8988T (cell line): ENCODE measurements around the gene SLC22A3.
"Not testable (repeated sequence)": the region's sequence is repeated elsewhere in the genome, so short reads cannot be mapped to it uniquely, and the experiment has no call there.

Experiments used
- DNase-seq: peaks from one replicate; pipeline ENCODE4 v3.0.0; 2011

The SLC22A3 gene

DNA sequence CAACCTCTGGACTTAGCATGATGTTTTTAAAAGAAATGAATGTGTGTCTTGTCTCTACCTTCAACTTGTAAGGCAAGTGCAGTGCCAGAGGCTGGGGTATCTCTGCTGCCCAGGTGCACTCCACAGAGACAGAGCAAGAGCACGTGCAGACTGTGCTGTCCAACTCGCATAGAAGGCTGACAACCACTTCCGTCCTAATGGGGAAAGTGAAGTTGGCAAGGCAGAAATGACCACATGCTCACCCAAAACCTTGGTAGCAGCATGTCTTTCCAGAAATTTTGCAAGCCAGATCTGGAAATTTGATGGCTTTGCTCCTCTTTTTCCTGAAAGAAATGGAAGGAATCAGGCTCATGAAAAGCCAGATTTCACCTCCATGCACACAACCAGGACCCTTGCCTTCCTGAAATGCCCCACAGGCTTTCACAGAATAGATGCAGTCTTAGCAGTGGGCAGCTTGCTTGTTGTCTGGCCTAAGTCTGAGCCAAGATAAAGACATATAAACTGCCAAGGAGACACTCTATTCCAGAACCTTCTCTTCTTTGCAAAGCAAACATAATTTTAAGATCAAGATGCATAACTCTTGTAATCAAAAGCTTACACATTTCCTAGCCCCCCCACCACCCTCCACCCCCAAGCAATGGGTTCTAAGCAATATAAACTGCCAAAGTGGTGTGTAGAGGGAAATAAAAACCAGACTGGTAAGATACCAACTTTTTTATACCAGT lies 26.8 kb downstream of the SLC22A3 start:
- DNase-seq = no peak

DNA sequence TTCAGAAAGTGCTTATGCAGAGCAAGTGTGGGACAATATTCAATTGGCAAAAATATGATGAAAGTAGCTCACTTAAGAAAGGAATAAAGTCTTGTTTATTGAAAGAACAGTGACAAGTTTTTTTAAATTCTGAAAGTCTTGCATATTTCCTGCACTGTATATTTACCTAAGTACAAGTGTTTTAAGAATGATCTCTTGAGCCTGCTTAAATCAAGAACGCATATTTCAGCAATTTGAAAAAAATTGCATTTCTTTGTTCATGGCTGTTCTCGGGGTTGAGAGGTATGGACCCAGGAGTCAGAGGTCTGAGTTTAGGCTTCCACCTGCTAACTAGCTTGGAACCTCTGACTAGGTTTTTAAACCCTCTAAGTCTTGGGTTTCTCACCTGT lies 27.4 kb downstream of the SLC22A3 start:
- no peak for DNase-seq

DNA sequence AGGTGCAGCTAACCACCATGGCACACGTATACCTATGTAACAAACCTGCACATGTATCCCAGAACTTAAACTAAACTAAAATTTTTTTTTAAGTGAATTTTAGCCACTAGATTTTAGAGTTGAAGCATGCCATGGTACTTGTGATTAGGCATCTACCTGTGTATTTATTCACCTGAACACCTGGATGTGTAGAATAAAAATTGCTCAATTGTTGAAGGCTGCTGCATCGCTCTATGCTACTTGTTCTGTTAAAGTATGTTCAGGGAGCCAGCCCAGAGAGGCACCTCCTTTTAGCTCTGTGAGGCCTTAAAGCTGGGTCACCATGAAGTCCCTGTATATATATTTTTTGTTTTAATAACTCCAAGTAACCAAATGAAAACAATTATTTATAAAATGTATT lies 28.3 kb downstream of the SLC22A3 start:
- DNase-seq = no peak

DNA sequence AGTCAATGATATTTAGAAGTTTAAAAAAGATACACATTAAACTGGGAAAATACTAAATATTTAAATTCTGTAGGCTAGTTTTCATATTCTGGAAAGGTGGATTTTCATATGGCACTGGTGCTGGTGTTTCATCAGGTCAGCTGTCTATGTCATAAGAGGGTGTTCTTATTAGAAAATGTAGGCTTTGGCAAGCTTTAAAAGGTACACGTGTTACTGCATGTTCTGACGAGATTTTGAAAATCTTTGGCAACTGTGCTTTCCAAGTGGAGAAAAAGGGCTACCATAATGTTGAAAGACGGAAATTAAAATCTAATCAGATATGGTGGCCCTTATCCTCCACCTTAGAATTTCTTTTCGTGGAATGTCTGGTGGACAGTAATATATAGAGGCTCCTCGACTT lies 30.0 kb downstream of the SLC22A3 start:
- DNase-seq = no peak

DNA sequence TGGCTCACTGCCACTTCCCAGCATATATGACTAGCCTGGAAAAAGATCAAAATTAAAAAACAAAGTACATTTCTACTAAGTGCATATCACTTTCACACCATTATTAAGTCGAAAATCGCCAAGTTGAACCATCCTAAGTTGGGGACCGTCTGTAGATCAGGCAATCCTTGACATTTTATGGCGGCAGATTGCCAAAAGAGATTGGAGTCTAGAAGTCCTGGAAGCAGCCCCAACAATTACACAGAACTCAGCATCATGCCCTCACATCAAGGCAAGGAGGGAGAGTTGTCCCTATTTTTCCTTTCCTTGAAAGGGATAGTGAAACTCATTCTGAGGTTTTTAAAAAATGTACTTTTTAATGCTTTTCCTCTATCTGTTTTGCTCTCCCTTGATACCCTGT lies 30.7 kb downstream of the SLC22A3 start:
- no peak for DNase-seq

DNA sequence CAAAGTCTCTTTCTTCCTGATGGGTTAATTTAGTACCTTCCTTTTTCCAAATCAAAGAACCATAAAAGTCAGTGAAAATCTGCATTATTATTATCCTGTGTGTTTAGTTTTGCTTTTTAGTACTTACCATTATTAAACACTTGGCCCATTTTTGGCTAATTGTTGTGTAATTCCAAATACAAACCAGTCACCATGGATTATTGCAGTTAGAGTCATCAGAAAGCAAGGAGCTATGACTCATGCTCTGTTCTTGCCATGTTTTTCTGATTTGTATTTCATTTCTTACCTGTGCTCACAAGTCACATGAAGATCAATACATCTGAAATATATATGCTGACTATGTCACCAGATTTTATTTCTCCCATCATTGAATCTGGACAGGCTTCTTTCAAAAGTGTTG lies 31.3 kb downstream of the SLC22A3 start:
- DNase-seq = no peak

DNA sequence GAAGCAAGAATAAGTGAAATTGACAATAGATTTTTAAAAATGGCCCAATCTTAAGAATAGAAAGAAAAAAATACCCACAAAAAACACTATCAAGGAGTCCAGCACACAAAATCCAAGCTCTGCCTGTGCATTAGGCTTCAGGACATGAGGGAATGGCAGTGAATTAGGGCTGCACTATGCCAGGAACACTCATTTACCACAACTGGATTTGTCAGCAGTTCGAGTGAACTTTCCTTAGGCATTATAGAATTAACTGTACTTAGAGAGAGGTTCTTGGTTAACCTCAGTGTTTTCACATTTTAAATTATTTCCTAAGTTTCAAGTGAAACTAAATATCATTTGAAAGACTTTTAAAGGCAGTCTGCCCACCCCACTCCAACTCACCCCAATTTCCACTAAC lies 34.8 kb downstream of the SLC22A3 start:
- DNase-seq = no peak

DNA sequence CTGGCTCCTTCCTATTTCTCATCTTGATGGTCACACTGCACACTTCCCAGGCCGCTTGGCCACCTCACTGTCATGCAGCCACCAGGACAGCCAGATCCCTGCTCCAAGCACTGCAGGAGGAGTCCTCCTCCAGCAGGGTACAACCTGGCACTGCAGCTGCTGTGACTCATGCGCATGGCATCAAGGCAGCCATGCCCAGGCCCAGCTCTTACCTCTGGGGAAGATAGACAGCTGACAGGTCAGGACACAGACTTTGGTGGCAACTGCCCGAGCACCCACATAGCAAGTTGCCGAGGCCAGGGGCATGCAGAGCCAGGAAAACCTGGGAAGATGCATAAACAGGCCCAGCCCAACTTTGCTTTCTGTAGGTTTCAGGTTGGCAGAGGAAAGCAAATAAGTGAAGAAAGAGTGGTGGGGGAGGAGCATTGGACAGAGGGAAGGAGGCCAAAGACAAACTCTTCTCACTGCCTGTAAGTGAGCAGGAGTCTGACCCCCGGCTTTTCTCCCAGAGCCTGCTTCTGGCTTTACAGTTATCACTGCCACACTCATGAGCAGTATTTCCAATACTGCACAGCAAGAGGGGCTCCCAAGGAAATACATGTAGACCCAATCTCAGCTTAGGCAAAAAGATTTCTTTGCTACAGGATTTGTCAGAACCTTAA lies 38.8 kb downstream of the SLC22A3 start:
- DNase-seq = peak; percentile 50

DNA sequence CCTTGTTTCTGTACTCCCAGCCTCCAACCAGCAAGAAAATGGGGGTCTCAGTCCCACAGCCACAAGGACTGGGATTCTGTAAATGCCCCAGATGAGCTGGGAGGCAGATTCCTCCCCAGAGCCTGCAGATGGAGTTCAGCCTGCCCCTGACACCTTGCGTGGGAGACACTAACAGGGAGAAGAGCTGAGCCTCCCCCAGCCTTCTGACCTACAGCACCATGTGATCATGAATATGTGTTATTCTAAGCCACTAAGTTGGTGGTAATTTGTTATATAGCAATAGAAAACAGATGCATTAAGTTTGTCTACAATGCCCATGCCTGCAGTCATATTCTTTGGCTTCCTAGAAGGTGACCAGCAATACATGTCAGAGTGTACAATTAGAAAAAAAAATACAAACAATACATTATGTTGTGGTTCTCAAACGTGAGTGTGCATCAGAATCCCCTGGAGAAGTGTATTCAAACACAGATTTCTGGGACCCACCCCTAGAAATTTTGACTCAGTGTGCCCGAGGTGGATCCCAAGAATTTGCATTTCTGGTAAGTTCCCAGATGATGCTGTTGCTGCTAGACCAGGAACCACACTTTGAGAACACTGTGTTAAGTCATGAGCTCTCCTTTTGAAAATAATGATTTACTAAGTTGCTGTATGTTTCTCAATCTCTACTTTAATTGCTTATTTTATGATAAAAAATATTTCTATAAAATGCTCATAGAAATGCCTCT lies 39.9 kb downstream of the SLC22A3 start:
- no peak for DNase-seq

DNA sequence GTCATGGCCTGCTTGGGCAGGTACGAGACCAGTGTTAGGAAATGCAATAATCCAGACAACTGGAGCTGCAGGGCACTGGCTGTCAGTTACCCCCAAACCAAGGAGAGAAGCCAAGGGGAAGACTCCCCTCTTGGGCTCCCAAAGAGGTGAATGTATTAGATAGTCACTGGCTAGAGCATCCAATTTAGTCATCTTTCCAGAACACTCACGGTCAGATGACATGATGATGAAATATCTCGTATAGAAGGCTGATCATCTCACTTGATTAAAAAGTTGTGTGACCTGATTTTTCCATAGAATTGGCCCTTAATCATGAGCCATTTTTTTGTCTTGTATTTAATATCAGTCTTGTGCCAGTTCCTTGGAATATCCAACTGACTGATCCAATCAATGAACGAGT lies 40.7 kb downstream of the SLC22A3 start:
- DNase-seq = no peak

DNA sequence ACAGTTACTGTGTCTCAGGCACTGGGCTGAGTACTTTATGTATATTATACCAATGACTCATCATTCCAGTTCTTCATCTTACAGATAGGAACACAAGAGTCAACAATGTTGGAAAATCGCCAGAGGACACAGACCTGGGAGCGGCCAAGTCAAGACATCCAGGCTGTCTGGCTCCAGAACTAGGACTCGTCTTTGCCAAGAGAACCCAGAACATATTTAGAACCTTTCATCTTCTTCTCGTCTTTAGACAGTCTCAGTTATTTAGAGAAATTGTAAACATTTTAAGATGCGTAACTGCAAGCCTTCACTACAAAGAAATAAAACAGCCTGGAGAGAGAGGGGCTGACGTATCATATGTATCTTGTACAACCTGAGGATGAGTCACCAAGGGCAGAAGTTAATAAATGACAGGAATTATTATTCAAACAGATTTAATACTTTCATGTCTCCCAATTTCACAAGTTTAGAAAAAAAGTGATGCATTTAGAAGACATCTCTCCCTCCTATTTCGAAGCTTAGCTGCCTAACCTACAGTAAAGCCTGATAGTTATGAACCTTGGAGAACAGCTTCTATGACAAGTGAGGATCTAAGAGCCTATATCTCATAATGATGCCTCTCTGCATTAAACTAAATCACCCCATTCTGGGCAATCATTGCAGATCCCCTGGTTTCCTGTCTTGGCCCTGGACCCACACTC lies 43.4 kb downstream of the SLC22A3 start:
- no peak for DNase-seq

DNA sequence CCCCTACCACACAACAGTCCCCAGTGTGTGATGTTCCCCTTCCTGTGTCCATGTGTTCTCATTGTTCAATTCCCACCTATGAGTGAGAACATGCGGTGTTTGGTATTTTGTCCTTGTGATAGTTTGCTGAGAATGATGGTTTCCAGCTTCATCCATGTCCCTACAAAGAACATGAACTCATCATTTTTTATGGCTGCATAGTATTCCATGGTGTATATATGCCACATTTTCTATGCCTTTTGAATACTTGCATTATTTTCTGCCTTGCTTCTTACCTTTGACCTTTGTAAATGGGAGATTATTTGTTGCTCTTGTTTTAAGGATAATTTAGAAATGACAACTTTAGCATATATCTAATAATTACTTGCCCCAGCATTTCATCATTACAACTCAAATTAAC lies 45.3 kb downstream of the SLC22A3 start:
- not testable (repeated sequence) for DNase-seq

DNA sequence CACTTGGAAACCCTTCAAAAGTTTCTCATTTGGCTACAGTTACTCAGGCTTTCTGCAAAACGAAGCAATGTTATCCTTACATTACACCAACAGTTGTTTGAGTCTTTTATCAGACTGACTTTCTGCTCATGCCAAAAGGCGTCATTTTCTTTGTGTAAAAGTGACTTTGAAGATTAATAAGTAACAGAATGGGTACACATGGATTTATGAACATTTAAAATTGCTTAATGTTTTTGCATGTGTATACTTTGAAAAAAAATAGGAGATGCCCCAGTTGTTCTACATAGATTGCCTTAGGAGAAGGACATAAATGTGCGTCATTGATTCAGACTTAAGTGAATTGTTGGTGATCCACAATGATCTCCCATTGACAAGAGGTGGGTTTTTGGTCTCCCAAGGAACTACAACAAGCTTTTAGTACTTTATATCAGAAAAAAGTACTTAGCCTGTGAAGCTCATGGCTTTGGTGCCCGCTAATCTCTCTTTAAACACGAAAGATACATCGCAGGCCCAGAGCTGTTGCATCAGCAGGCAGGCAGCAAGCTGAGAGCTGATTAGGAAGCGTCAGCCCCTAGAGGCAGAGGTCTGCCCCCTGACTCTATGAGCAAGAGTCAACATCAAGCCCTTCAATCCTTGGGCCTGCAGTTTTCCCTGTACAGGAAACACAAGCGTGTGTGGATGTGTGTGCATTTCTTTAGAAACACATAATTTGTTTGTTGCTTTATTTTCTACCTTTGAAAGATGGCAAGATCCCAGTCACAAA lies 45.9 kb downstream of the SLC22A3 start:
- no peak for DNase-seq

DNA sequence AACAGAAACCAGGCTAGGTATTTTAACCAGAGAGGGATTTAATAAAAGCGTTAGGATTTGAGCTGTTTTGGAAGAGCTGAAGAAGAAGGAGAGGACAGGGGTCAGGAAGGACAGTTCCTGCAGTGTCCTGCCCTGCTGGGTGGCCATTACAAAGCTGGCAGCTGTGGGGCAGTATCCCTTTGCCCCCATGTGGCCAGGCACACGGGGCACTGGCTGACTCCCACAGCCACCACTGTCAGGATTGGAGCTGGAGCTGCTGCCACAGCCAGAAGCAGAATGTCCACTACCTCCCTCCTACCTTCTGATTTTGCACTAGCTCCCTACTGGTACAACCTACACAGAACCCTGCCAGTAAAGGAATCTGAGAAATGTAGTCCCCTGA lies 46.5 kb downstream of the SLC22A3 start:
- no peak for DNase-seq

DNA sequence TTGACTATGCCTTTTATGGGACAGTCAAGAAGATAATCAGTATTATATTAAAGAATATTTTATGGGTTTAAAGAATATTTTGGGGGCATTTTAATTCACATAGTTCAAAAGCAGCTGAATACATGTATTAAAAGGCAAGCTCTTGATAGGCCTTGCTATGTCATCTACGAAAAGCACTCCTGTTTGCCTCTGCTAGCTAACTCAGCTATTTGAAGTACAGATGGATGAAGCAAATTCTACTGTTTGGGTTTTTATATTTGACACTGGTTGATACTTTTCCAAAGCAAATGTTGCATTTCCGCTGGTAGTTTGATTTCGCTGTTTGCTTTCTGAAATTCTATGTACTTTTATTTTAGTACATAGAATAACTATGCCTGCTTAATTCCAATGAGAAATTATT lies 47.0 kb downstream of the SLC22A3 start:
- no peak for DNase-seq

DNA sequence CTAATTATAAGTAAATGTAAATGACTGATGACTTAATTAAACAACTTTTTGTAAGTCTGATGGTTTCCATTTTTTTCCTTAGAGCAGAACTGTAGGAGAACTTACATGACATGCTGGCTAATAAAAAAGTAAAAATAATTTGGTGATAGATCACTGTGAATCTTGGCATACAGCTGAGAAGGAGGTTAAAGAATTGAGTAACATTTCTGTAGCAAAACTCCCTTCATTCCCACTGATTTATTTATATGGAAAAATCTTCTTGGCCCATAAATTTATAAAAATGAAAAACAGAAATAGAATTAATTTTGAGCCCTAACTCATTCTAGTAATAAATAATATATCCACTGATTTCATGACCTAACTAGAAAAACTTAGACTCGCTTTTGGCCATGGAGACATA lies 48.1 kb downstream of the SLC22A3 start:
- DNase-seq = no peak

DNA sequence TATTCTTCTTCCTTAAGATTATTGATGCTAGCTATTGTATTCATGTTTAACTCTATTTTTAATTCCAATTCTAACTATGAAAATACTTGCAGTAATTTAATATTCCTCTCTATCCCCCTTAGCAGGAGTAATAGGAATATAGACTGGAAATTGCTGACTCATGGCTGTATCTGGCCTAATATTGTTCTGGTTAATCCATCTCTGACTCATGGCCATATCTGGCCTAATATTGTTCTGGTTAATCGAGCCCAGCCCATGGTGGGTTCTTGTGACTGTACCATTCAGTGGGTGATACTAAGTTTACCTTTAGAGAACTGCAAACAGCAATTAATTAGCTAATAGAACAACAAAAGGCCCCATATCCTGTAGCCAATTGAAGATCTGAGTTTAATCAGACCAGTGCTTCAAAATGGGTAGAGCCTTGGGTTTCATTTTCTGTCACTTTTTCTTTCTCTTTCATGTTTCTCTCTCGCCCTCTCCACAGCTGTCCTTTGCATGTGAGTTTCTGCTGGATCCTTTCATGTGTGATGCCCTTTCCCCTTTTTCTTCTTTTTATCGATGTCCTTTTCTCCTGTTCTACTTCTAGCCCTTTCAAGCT lies 50.6 kb downstream of the SLC22A3 start:
- DNase-seq = no peak

DNA sequence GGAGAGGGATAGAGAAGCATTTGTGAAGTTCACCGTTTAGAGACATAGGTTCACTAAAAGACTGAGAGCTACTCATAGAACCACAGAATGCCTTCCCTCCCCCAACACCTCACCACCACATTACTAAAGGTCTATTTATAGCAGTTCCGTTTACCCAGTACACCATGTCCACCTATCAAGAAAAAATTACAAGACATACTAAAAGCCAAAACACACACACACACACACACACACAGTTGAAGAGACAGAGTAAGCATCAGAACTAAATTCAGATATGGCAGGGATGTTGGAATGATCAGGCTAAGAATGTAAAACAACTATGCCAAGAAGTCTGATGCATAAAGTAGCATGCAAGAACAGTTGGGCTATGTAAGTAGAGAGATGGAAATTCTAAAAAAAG lies 52.3 kb downstream of the SLC22A3 start:
- no peak for DNase-seq

DNA sequence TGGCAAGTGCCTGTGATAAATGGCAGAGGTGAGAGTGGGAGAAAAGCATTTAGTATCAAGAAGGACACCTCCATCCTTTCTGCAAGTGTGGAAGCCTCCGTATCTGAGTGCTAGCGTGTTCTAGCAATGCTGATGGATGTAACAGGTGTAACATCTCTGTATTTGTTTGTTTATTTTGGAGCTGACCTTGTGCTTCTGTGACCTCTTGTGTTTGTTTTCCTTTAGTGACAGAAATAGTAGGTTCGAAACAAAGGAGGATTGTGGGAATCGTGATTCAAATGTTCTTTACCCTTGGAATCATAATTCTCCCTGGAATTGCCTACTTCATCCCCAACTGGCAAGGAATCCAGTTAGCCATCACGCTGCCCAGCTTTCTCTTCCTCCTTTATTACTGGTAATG lies 60.4 kb downstream of the SLC22A3 start:
- DNase-seq = no peak

DNA sequence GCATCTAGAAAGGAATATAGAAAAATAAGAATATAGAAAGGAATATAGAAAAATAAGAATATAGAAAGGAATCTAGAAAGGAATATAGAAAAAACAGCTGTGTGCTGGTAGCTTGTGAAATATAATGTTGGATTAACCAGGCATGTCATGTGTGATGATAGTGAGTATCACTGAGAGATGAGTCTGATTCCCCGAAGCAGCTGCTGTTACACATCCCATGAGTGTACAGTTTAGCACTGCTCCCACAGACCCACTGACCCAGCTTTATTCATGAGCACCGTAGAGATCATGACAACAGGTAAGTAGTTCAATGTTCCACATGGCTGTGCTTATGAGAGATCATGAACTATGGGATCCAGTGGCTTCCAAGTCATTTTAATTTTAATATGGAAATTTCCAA lies 64.8 kb downstream of the SLC22A3 start:
- DNase-seq = no peak

DNA sequence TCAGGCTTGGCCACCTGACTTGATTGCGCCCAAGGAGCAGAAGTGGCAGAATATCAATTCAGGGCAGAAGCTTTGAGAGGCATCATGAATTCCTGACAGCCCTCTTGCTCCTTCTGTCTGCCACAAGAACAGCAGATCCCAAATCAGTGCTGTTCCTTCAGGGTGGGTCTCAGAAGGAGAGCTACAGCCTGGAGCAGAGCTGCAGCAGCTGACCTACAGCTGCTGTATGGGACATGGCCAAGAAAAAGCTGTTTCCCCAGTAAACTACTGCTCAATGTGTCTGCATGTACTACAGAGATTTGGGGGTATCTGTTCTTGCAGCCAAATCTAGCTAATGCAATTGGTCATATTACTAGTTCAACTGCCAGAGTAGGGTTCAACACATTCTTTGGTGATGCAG lies 69.0 kb downstream of the SLC22A3 start:
- no peak for DNase-seq

DNA sequence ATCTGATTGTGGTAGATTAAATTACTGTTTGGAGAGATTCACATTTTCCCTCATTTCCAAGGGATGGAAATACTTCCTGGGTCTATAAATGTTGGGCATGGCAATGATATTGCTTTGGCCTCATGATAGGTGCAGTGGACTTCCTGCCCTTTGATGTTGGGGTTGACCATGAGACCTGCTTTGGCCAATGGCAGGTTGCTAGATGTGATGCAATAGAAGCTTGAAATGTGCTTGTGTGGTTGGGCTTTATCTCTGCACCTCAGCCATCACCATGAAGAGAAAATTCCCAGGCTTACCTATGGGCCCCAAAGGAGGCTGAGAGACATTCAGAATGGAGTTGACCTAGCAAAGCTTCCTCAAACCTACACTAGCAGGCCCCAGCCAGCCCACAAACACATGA lies 69.4 kb downstream of the SLC22A3 start:
- no peak for DNase-seq

DNA sequence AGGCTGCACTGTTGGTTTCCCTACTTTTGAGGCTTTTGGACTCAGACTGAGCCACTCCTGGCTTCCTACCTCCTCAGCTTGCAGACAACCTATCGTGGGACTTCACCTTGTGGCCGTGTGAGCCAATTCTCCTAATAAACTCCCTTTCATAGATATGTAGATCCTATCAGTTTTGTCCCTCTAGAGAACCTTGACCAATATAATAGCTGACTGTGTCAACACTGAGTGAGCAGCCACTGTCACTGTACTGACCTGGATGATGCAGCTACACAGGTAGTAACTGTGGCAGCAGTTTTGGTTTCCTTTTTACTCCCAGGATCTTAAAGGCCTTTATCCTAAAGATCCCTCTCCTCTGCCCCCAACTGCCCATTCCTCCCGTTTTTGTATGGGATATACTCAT lies 70.2 kb downstream of the SLC22A3 start:
- DNase-seq = no peak
